Neutrophil (primary cell): ENCODE data around the gene FGF14.

Experiments used
- H3K27ac ChIP-seq: fragments of 200-600 bp; sonication (generic); 2 replicates; pipeline ENCODE4 v1.5.1; 2016; ENCODE audit warnings: mild to moderate bottlenecking, moderate library complexity
- H3K27me3 ChIP-seq: fragments of 200-600 bp; sonication (generic); 2 replicates; pipeline ENCODE4 v1.6.0; 2016; ENCODE audit warnings: mild to moderate bottlenecking
- H3K36me3 ChIP-seq: fragments of 200-600 bp; sonication (generic); 2 replicates; pipeline ENCODE4 v1.5.1; 2017
- H3K4me1 ChIP-seq, 2 experiments: fragments of 200-600 bp in 1 of 2; sonication (generic) in 1 of 2; 1 replicate in 1 of 2; 2 replicates in 1 of 2; pipeline versions ENCODE4 v1.5.1 to v1.6.1; 2013 to 2016; ENCODE audit warnings: low read depth in 1 of 2, low read length in 1 of 2, mild to moderate bottlenecking in 1 of 2, moderate library complexity in 1 of 2; ENCODE audit not compliant: control insufficient read depth in 1 of 2, insufficient read depth in 1 of 2
- H3K4me3 ChIP-seq, 2 experiments: fragments of 200-600 bp in 1 of 2; sonication (generic) in 1 of 2; 1 replicate in 1 of 2; 2 replicates in 1 of 2; pipeline ENCODE4 v1.5.1; 2013 to 2016; ENCODE audit warnings: low read depth in 1 of 2, low read length in 1 of 2, mild to moderate bottlenecking in 1 of 2, moderate library complexity in 1 of 2
- H3K9me3 ChIP-seq: fragments of 200-600 bp; sonication (generic); 2 replicates; pipeline ENCODE4 v1.5.1; 2016
- TF ChIP-seq, protein P1 (sequence below): fragments of 200-600 bp; sonication (generic); IDR thresholded peaks from 2 replicates; pipeline ENCODE4 v1.5.1; 2016; ENCODE audit warnings: antibody characterized with exemption

Gene FGF14

DNA sequence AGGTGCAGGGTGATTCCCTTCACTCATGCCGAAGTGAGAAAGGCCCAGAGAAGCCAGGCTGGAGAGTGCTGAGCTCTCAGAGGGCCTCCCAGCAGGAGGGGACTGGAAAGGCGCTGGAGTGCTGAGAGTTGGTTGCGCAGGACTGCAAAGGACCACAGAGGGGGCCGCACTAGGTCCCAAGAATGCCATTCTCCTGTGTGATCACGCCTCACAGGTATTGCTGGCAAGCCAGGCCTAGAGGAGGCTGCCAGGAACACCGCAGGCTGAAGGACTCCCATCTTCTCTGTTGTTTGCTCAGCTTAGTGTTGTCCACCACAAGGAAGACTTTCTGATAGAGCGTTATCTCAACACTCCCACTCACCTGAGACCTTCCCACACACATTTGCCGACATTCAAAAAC is 165.0 kb downstream of the FGF14 start:
- Histone ChIP-seq H3K9me3 (no peaks in the 10 kb centered on the region), H3K4me1 (no peaks in the 10 kb centered on the region), H3K27ac (no peak overlapping the region), H3K4me3 (no peak overlapping the region), H3K27me3 (no peaks in the 10 kb centered on the region), H3K36me3 (no peaks in the 10 kb centered on the region)
- TF ChIP-seq, protein P1, sequence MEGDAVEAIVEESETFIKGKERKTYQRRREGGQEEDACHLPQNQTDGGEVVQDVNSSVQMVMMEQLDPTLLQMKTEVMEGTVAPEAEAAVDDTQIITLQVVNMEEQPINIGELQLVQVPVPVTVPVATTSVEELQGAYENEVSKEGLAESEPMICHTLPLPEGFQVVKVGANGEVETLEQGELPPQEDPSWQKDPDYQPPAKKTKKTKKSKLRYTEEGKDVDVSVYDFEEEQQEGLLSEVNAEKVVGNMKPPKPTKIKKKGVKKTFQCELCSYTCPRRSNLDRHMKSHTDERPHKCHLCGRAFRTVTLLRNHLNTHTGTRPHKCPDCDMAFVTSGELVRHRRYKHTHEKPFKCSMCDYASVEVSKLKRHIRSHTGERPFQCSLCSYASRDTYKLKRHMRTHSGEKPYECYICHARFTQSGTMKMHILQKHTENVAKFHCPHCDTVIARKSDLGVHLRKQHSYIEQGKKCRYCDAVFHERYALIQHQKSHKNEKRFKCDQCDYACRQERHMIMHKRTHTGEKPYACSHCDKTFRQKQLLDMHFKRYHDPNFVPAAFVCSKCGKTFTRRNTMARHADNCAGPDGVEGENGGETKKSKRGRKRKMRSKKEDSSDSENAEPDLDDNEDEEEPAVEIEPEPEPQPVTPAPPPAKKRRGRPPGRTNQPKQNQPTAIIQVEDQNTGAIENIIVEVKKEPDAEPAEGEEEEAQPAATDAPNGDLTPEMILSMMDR, result no peak

DNA sequence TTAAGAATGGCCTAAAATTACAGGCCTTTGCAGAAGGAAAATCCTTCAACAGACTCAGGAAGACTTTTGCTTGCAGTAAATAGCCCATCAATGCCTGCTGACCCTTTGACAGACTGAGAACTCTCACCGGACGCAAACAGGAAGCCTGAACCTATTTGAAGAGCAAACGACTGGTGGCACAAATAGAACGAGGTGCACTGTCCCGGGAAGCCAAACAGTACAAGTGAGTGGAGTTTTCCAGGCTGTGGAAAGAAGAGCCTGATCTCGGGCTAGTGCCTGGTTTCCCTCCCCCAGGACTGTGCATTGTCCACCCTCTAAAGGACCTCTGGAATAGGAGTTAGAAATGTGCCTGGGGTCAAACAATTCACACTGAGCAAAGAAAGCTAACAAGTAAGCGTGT is 165.5 kb downstream of the FGF14 start:
- no peak overlapping the region for H3K4me3 ChIP-seq
- TF ChIP-seq, protein P1, result no peak
- no peaks in the 10 kb centered on the region for H3K27me3 ChIP-seq
- no peaks in the 10 kb centered on the region for H3K9me3 ChIP-seq
- H3K27ac ChIP-seq, result no peak overlapping the region
- H3K36me3 ChIP-seq, result no peaks in the 10 kb centered on the region
- no peaks in the 10 kb centered on the region for H3K4me1 ChIP-seq

DNA sequence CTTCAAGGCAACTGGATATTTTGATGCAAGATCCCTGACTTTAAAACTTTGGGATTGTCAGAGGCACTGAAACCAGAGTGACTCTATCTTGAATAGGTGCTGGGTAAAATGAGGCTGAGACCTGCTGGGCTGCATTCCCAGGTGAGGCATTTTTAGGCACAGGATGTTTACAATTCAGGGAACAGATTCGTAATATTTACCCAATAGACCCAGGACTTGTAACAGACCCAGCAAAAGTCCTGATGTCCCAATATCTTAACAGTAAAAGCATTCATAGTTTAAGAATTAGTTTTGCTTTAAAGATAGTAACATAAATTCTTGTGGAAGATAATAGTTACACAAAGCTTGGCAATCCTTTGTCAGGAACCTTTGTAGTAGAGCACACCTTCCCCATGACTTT is 166.2 kb downstream of the FGF14 start:
- Histone ChIP-seq H3K4me1 (no peaks in the 10 kb centered on the region), H3K4me3 (no peak overlapping the region), H3K27me3 (no peaks in the 10 kb centered on the region), H3K27ac (no peak overlapping the region), H3K9me3 (no peaks in the 10 kb centered on the region), H3K36me3 (no peaks in the 10 kb centered on the region)
- TF ChIP-seq, protein P1, result no peak

DNA sequence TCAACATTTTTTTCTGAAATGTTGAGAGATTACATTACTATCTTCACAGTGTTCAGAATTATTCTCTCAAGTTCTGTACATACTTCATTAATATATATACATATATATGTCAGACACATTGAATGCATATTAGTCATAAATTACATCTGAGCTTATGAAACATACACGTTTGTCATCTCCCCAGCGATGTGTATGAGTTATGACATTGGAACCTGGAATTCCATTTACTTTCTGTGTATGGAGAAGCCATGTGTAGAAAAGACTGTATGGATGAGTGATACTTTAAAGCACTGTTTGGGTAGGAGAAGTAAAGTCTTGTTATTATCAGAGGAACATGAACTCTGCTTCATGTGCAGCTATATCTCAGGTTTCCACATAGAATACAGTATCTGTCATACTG is 167.2 kb downstream of the FGF14 start:
- H3K36me3 ChIP-seq, result no peaks in the 10 kb centered on the region
- H3K9me3 ChIP-seq, result no peaks in the 10 kb centered on the region
- no peak overlapping the region for H3K4me3 ChIP-seq

DNA sequence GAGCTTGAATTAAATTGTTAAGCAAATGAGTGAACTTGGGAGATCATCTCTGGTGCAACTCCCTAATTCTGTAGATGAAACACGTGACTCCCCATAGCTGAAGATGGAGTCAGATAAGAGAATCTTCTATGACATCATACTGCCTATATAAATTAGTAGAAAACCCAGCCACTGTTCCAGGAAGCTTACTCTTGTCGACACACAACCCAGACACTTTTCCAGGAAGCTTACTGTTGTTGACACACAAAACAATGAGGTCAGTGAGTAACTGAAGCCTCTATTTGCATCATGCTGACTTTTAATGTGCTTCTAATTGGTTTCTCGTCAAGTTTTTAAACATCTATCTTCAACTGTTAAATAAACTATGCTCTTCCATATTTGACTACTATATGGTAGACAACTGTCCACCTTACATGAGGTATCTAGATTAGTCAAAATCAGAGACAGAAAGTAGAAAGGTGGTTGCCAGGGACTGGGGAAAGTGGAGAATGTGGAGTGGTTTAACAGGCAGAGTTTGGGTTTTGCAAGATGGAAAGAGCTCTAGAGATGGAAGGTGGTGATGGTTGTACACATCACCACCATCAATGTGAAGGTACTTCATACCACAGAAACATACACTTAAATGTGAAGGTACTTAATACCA is 168.2 kb downstream of the FGF14 start:
- Histone ChIP-seq H3K9me3 (no peaks in the 10 kb centered on the region), H3K27me3 (no peaks in the 10 kb centered on the region), H3K36me3 (no peaks in the 10 kb centered on the region), H3K4me1 (no peaks in the 10 kb centered on the region), H3K4me3 (no peak overlapping the region), H3K27ac (no peak overlapping the region)
- TF ChIP-seq, protein P1, result no peak

More for the DNA sequence above, 167.2 kb downstream of the FGF14 start:
- TF ChIP-seq, protein P1, result no peak
- no peaks in the 10 kb centered on the region for H3K27me3 ChIP-seq
- H3K27ac ChIP-seq, result no peak overlapping the region
- H3K4me1 ChIP-seq, result no peaks in the 10 kb centered on the region
